ENCODE data around the gene C1QC. TPM values are rescaled to one million over a fixed set of nuclear protein-coding genes. Genes with fewer than 3 reads are reported as not detected.

Gene C1QC
- total and polyA plus RNA-seq, 2 of the 8 experiments (the other 6 are each of a cell fraction or from before 2014, with no cell fraction given): not detected

DNA sequence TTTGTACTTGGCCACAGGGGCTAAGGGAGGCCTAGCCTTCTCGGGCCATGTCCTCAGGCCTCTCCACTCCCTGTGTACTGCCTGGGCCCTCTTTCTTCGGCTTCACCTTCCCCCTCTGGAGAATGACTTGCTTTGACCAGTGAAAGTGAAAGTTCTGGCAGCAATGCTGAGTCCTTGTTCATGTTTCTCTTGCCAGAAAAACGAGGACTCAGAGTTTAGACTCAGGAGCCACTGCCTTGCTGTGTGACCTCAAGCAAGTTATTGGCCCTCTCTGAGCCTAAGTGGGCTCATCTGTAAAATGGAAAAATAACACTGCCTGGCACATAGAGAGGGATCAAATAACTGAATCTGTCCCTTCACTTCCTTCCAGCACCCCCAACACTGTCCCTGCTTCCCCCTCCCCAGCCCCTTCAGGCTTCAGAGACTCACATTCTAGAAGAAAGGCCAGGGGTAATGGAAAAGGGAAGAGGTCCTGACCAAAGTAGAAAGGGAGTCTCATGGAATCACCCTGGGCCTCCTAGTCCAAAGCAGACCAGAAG is 5.5 kb upstream of the C1QC start:
- Histone ChIP-seq H3K23me2 (ENCODE audit: low read depth, low read length) (no peaks in the 10 kb centered on the region), H2BK12ac (ENCODE audit: low read depth, low read length) (no peak overlapping the region), H3K14ac (ENCODE audit: insufficient read length) (no peak overlapping the region), H3K4me3 (ENCODE audit: extremely low read depth in 1 of 4, insufficient read depth in 2 of 4, low read depth in 3 of 4, low read length in 4 of 4) (no peak overlapping the region), H3K23ac (ENCODE audit: insufficient read length) (no peak overlapping the region), H3K9ac (replicated peaks in 1 of 4; ENCODE audit: extremely low read depth in 1 of 4, low read depth in 3 of 4, low read length in 3 of 4) (no peak overlapping the region), H3K9me3 (ENCODE audit: insufficient read depth in 2 of 2, low read depth in 1 of 2, low read length in 1 of 2) (peaks cover 6 to 8% of the 10 kb centered on the region in 2 experiments; a peak in 2 of 4 replicates), H3K56ac (replicated peaks; ENCODE audit: insufficient read length, low read depth, low read length) (no peak overlapping the region), H2BK120ac (replicated peaks; ENCODE audit: low read depth, low read length) (no peak overlapping the region), H2AFZ (ENCODE audit: low read length) (no peak overlapping the region), H3K4me1 (replicated peaks in 1 of 4; ENCODE audit: control insufficient read depth in 3 of 4, insufficient read depth in 4 of 4, low read length in 3 of 4) (peaks cover 0 to 6% (median 4%) of the 10 kb centered on the region in 4 experiments; a peak in 4 of 7 replicates), H3K79me1 (ENCODE audit: low read depth, low read length) (no peaks in the 10 kb centered on the region), H3K27me3 (replicated peaks in 1 of 4; ENCODE audit: control insufficient read depth in 3 of 4, extremely low read depth in 1 of 4, insufficient read depth in 3 of 4, low read length in 3 of 4) (no peaks in the 10 kb centered on the region; a peak in 1 of 7 replicates), H4K5ac (ENCODE audit: insufficient read length, low read depth, low read length) (no peak overlapping the region), H2AK5ac (ENCODE audit: low read depth, low read length) (no peak overlapping the region), H2BK20ac (ENCODE audit: low read length) (no peak overlapping the region), H2BK15ac (ENCODE audit: low read length) (no peak overlapping the region), H3K36me3 (ENCODE audit: control insufficient read depth in 2 of 4, insufficient read depth in 4 of 4, low read length in 3 of 4) (no peaks in the 10 kb centered on the region), H3K4ac (replicated peaks; ENCODE audit: insufficient read length, low read depth, low read length) (no peak overlapping the region), H4K91ac (replicated peaks; ENCODE audit: insufficient read length, low read length) (no peak overlapping the region), H2BK5ac (ENCODE audit: low read depth, low read length) (no peak overlapping the region), H3K27ac (ENCODE audit: low read depth, low read length) (no peak overlapping the region), H4K20me1 (replicated peaks in 1 of 2; ENCODE audit: control insufficient read depth in 1 of 2, insufficient read depth in 2 of 2, low read length in 2 of 2) (no peaks in the 10 kb centered on the region), H3K4me2 (ENCODE audit: insufficient read depth in 1 of 2, low read depth in 2 of 2, low read length in 2 of 2) (no peak overlapping the region), H4K8ac (ENCODE audit: extremely low read depth, insufficient read depth, low read length) (no peak overlapping the region), H3K18ac (ENCODE audit: extremely low read depth, low read length) (no peak overlapping the region), H3K79me2 (ENCODE audit: control insufficient read depth in 1 of 2, insufficient read depth in 2 of 2, low read length in 2 of 2) (no peaks in the 10 kb centered on the region)
- CTCF ChIA-PET (ENCODE audit: partially characterized antibody): no interaction called here
- TF ChIP-seq PHF8 (conservative IDR thresholded peaks at IDR 0.05; ENCODE audit: low read depth, low read length) (no peak), TAF1 (IDR thresholded peaks at IDR 0.05; ENCODE audit: low read depth, low read length) (no peak), CEBPB (IDR thresholded peaks at IDR 0.05; ENCODE audit: low read depth, low read length) (no peak), CBX5 (IDR thresholded peaks at IDR 0.05; ENCODE audit: low read depth, low read length) (no peak), BRCA1 (IDR thresholded peaks at IDR 0.05; ENCODE audit: low read depth, low read length) (no peak), SRF (IDR thresholded peaks at IDR 0.05; ENCODE audit: low read depth, low read length) (no peak)
- TF ChIP-seq, protein P1, sequence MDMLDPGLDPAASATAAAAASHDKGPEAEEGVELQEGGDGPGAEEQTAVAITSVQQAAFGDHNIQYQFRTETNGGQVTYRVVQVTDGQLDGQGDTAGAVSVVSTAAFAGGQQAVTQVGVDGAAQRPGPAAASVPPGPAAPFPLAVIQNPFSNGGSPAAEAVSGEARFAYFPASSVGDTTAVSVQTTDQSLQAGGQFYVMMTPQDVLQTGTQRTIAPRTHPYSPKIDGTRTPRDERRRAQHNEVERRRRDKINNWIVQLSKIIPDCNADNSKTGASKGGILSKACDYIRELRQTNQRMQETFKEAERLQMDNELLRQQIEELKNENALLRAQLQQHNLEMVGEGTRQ (IDR thresholded peaks at IDR 0.05; ENCODE audit: low read length): no peak
- POLR2A ChIA-PET (ENCODE audit: partially characterized antibody): no interaction called here
- FAIRE-seq (no peak), DNase-seq (ENCODE audit: low read depth in 1 of 2, low spot score in 2 of 2) (no peak)
- WGBS, 2 experiments (ENCODE audit: extremely low coverage in 1 of 2, insufficient coverage in 1 of 2, insufficient read length in 1 of 2, insufficient replicate concordance in 2 of 2, low coverage in 1 of 2, low lambda C conversion rate in 2 of 2, missing lambda C conversion rate in 1 of 2): 83% methylated on average over 3 of the region's 3 CpGs; no CpG with 5 or more reads in 1 of the 2 experiments

Data from H1 (cell line).